Measurements from ENCODE around the gene POR. TPM values are rescaled to one million over a fixed set of nuclear protein-coding genes. Genes with fewer than 3 reads are reported as not detected.
"Not testable (repeated sequence)": the region's sequence is repeated elsewhere in the genome, so short reads cannot be mapped to it uniquely, and the experiment has no call there.

Gene POR
- total and polyA plus RNA-seq, 2 of the 8 experiments (the other 6 are each of a cell fraction or from before 2014, with no cell fraction given), result 98.7 to 144 TPM

DNA sequence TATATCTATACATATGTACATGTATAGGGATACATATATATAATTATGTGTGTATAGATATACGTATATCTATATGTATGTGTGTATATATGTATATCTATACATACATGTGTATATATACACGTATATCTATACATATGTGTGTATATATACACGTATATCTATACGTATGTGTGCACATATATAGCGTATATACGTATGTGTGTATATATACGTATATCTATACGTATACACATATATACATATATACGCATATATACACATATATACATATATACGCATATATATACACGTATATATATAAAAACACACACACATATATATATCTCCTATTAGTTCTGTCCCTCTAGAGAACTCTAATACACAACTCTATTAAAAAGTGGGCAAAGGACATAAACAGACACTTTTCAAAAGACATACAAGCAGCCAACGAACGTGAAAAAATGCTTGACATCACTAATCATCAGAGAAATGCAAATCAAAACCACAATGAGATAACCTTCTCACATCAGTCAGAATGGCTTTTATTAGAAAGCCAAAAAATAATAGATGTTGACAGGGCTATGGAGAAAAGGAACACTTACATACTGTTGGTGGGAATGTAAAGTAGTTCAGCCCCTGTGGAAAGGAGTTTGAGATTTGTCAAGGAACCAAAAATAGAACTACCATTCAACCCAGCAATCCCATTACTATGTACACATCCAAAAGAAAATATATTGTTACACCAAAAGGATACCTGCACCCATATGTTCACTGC, 101.4 kb downstream of the POR start (continued):
- TF ChIP-seq RAD21 (IDR thresholded peaks at IDR 0.05 in 1 of 2, conservative IDR thresholded peaks at IDR 0.05 in 1 of 2; ENCODE audit: low read depth in 2 of 2, low read length in 2 of 2), result no peak
- TF ChIP-seq POLR2AphosphoS5 (IDR thresholded peaks at IDR 0.05; ENCODE audit: low read depth, low read length), result no peak
- no peak for TF ChIP-seq EZH2 (IDR thresholded peaks at IDR 0.05; ENCODE audit: low read depth, low read length, severe bottlenecking)
- TF ChIP-seq RNF2 (IDR thresholded peaks at IDR 0.05; ENCODE audit: borderline replicate concordance, low read depth, low read length, missing control alignments, poor library complexity, severe bottlenecking), result no peak
- TF ChIP-seq SIN3A (conservative IDR thresholded peaks at IDR 0.05 in 1 of 2, IDR thresholded peaks at IDR 0.05 in 1 of 2; ENCODE audit: low read depth in 1 of 2, low read length in 2 of 2), result no peak
- TF ChIP-seq CTBP2 (IDR thresholded peaks at IDR 0.05; ENCODE audit: borderline replicate concordance, insufficient read depth, insufficient read length, low read length), result no peak
- TF ChIP-seq MAFK (IDR thresholded peaks at IDR 0.05; ENCODE audit: low read depth, low read length), result no peak

DNA sequence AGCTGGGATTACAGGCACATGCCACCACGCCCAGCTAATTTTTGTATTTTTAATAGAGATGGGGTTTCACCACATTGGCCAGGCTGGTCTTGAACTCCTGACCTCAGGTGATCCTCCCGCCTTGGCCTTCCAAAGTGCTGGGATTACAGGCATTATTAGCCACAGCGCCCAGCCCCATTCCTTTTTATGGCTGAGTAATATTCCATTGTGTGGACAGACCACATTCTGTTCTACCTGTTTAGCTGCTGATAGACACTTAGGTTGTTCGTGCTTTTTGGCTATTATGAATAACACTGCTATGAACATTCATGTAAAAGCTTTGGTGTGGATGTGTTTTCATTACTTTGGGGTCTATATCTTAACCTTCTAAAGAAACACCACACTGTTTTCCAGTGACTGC, 103.6 kb downstream of the POR start:
- H3K56ac ChIP-seq (replicated peaks; ENCODE audit: insufficient read length, low read depth, low read length); H2BK15ac ChIP-seq (ENCODE audit: low read length); H3K4me2 ChIP-seq (ENCODE audit: insufficient read depth in 1 of 2, low read depth in 2 of 2, low read length in 2 of 2); H2AFZ ChIP-seq (ENCODE audit: low read length); H2BK120ac ChIP-seq (replicated peaks; ENCODE audit: low read depth, low read length); H3K79me2 ChIP-seq (ENCODE audit: control insufficient read depth in 1 of 2, insufficient read depth in 2 of 2, low read length in 2 of 2); H3K4me3 ChIP-seq (ENCODE audit: extremely low read depth in 1 of 4, insufficient read depth in 2 of 4, low read depth in 3 of 4, low read length in 4 of 4); H3K79me1 ChIP-seq (ENCODE audit: low read depth, low read length); H3K14ac ChIP-seq (ENCODE audit: insufficient read length); H3K23me2 ChIP-seq (ENCODE audit: low read depth, low read length); POLR2A ChIA-PET (ENCODE audit: partially characterized antibody); H2BK20ac ChIP-seq (ENCODE audit: low read length); H4K5ac ChIP-seq (ENCODE audit: insufficient read length, low read depth, low read length); H3K23ac ChIP-seq (ENCODE audit: insufficient read length); H3K4ac ChIP-seq (replicated peaks; ENCODE audit: insufficient read length, low read depth, low read length); H3K9me3 ChIP-seq (ENCODE audit: insufficient read depth in 2 of 2, low read depth in 1 of 2, low read length in 1 of 2); H2BK5ac ChIP-seq (ENCODE audit: low read depth, low read length); H3K36me3 ChIP-seq (ENCODE audit: control insufficient read depth in 2 of 4, insufficient read depth in 4 of 4, low read length in 3 of 4); H4K20me1 ChIP-seq (replicated peaks in 1 of 2; ENCODE audit: control insufficient read depth in 1 of 2, insufficient read depth in 2 of 2, low read length in 2 of 2); DNase-seq (ENCODE audit: low read depth in 1 of 2, low spot score in 2 of 2); H3K9ac ChIP-seq (replicated peaks in 1 of 4; ENCODE audit: extremely low read depth in 1 of 4, low read depth in 3 of 4, low read length in 3 of 4); FAIRE-seq; H3K4me1 ChIP-seq (replicated peaks in 1 of 4; ENCODE audit: control insufficient read depth in 3 of 4, insufficient read depth in 4 of 4, low read length in 3 of 4); H3K27ac ChIP-seq (ENCODE audit: low read depth, low read length); H4K8ac ChIP-seq (ENCODE audit: extremely low read depth, insufficient read depth, low read length); H2AK5ac ChIP-seq (ENCODE audit: low read depth, low read length); H3K27me3 ChIP-seq (replicated peaks in 1 of 4; ENCODE audit: control insufficient read depth in 3 of 4, extremely low read depth in 1 of 4, insufficient read depth in 3 of 4, low read length in 3 of 4); H3K18ac ChIP-seq (ENCODE audit: extremely low read depth, low read length); H4K91ac ChIP-seq (replicated peaks; ENCODE audit: insufficient read length, low read length); H2BK12ac ChIP-seq (ENCODE audit: low read depth, low read length): not testable (repeated sequence)
- CTCF ChIA-PET (ENCODE audit: partially characterized antibody), result interaction anchor here (0.6 to 5.3 kb wide), 6 partner anchors 10 to 153 kb away, joined by 3 to 57 read pairs (median 4); partner anchors contain the start of gene TMEM120A
- 89% methylated on average over 4 of the region's 4 CpGs; no CpG with 5 or more reads in 1 of the 2 experiments for WGBS, 2 experiments (ENCODE audit: extremely low coverage in 1 of 2, insufficient coverage in 1 of 2, insufficient read length in 1 of 2, insufficient replicate concordance in 2 of 2, low coverage in 1 of 2, low lambda C conversion rate in 2 of 2, missing lambda C conversion rate in 1 of 2)
